K562 (cell line): ENCODE results near the gene PRKCE. TPM values are rescaled to one million over a fixed set of nuclear protein-coding genes. Genes with fewer than 3 reads are reported as not detected.

Experiments used
- ADNP ChIP-seq: fragments of 200-800 bp; sonication (Bioruptor generic); IDR thresholded peaks from 2 replicates; pipeline ENCODE4 v1.6.1; 2016; ENCODE audit warnings: missing genetic modification characterization, missing compliant biosample characterization
- ATF7 ChIP-seq: fragments of 450-650 bp; IDR thresholded peaks from 2 replicates; pipeline ENCODE4 v1.7.1; 2014; ENCODE audit warnings: mild to moderate bottlenecking, moderate library complexity
- C11orf30 ChIP-seq: fragments of 450-650 bp; IDR thresholded peaks from 2 replicates; pipeline ENCODE4 v1.6.1; 2016; ENCODE audit warnings: low read depth, mild to moderate bottlenecking
- CBX1 ChIP-seq: sonication (generic); IDR thresholded peaks from 2 replicates; pipeline ENCODE4 v1.6.1; 2016; ENCODE audit warnings: antibody characterized with exemption, low read depth, mild to moderate bottlenecking
- CREB5 ChIP-seq: fragments of 250-450 bp; sonication (Bioruptor Pico); IDR thresholded peaks from 2 replicates; pipeline ENCODE4 v1.5.0; 2020; ENCODE audit warnings: mild to moderate bottlenecking
- CXXC5 ChIP-seq: fragments of 250-450 bp; sonication (Bioruptor Pico); IDR thresholded peaks from 2 replicates; pipeline ENCODE4 v1.8.0; 2022; ENCODE audit warnings: inconsistent platforms, mild to moderate bottlenecking, moderate library complexity
- DNMT1 ChIP-seq: fragments of 450-650 bp; IDR thresholded peaks from 2 replicates; pipeline ENCODE4 v1.6.1; 2016; ENCODE audit warnings: antibody characterized with exemption, mild to moderate bottlenecking
- E2F3 ChIP-seq: fragments of 250-450 bp; sonication (Bioruptor Pico); IDR thresholded peaks from 2 replicates; pipeline ENCODE4 v1.4.0; 2020; ENCODE audit warnings: mild to moderate bottlenecking
- EP400 ChIP-seq: fragments of 450-650 bp; IDR thresholded peaks from 2 replicates; pipeline ENCODE4 v1.6.1; 2017; ENCODE audit warnings: antibody characterized with exemption, mild to moderate bottlenecking, moderate library complexity
- FOXA3 ChIP-seq, 2 experiments: fragments of 450-650 bp in 1 of 2; sonication (generic) in 1 of 2; formaldehyde crosslinking; IDR thresholded peaks in 1 of 2; conservative IDR thresholded peaks in 1 of 2; 2 replicates each; pipeline versions ENCODE4 v1.4.0 to v1.8.0; 2020 to 2022; ENCODE audit warnings: mild to moderate bottlenecking in 2 of 2, missing genetic modification reagents in 1 of 2
- GTF2E2 ChIP-seq: fragments of 200-800 bp; sonication (Bioruptor generic); IDR thresholded peaks from 2 replicates; pipeline ENCODE4 v1.6.1; 2016; ENCODE audit warnings: missing genetic modification characterization, missing compliant biosample characterization
- HNRNPLL ChIP-seq: fragments of 200-400 bp; formaldehyde crosslinking; IDR thresholded peaks from 2 replicates; pipeline ENCODE4 v1.6.1; 2017; ENCODE audit warnings: low read length, low read depth, mild to moderate bottlenecking; ENCODE audit not compliant: poor library complexity, severe bottlenecking
- ILK ChIP-seq: fragments of 450-650 bp; IDR thresholded peaks from 2 replicates; pipeline ENCODE4 v1.6.1; 2016; ENCODE audit warnings: missing genetic modification characterization, low read depth, mild to moderate bottlenecking, missing compliant biosample characterization, moderate library complexity, borderline replicate concordance
- MAX ChIP-seq: sonication (generic); formaldehyde crosslinking; IDR thresholded peaks from 2 replicates; pipeline ENCODE4 v1.9.0; 2022; ENCODE audit warnings: mild to moderate bottlenecking, missing genetic modification reagents
- MTA2 ChIP-seq: fragments of 450-650 bp; IDR thresholded peaks from 2 replicates; pipeline ENCODE4 v1.6.1; 2016; ENCODE audit warnings: low read depth
- NCOA6 ChIP-seq: fragments of 450-650 bp; IDR thresholded peaks from 2 replicates; pipeline ENCODE4 v1.6.1; 2017; ENCODE audit warnings: mild to moderate bottlenecking
- POLR2AphosphoS2 ChIP-seq: IDR thresholded peaks from 2 replicates; pipeline ENCODE4 v1.6.1; 2012; ENCODE audit warnings: low read length, improper control_type of control experiment
- TBP ChIP-seq: optimal IDR thresholded peaks from 2 replicates; pipeline ENCODE3; 2011; ENCODE audit warnings: low read depth, low read length, improper control_type of control experiment
- VEZF1 ChIP-seq: fragments of 200-800 bp; sonication (Bioruptor generic); IDR thresholded peaks from 2 replicates; pipeline ENCODE4 v1.6.1; 2017; ENCODE audit warnings: missing genetic modification characterization, missing compliant biosample characterization
- ZFPM2 ChIP-seq: fragments of 250-450 bp; sonication (Bioruptor Pico); IDR thresholded peaks from 2 replicates; pipeline ENCODE4 v1.5.1; 2022; ENCODE audit warnings: mild to moderate bottlenecking
- ZKSCAN1 ChIP-seq: fragments of 150-350 bp; IDR thresholded peaks from 2 replicates; pipeline ENCODE4 v1.6.1; 2016; ENCODE audit warnings: low read depth, low read length
- ZNF224 ChIP-seq: sonication (generic); formaldehyde crosslinking; IDR thresholded peaks from 2 replicates; pipeline ENCODE4 v1.8.0; 2022; ENCODE audit warnings: mild to moderate bottlenecking, missing genetic modification reagents
- ZNF232 ChIP-seq: sonication (generic); formaldehyde crosslinking; IDR thresholded peaks from 2 replicates; pipeline ENCODE4 v1.8.0; 2022; ENCODE audit warnings: mild to moderate bottlenecking, missing genetic modification reagents
- ZNF431 ChIP-seq: sonication (generic); formaldehyde crosslinking; IDR thresholded peaks from 2 replicates; pipeline ENCODE4 v1.8.0; 2022; ENCODE audit warnings: mild to moderate bottlenecking, missing genetic modification reagents
- polyA plus RNA-seq, 8 experiments: library from polyadenylated mRNA; depleted of rRNA in 4 of 8; stranded (reverse) in 5 of 8; unstranded in 3 of 8; fragments of >200 nt; fragmentation: Nextera tagmentation in 2 of 8; fragmentation: Illumina TruSeq in 1 of 8; extraction: Ambion mirVana in 2 of 8; extraction: Trizol in 1 of 8; gene quantifications; 2 replicates each; pipeline versions ENCODE4 v1.2.1 to v1.2.3, GENCODE V29; 2011 to 2014; ENCODE audit warnings: inconsistent platforms in 1 of 8, missing spikeins in 1 of 8
- total RNA-seq, 7 experiments: library from RNA; depleted of rRNA in 6 of 7; stranded (reverse); fragments of >200 nt in 6 of 7; fragmentation: Illumina TruSeq in 2 of 7; extraction: Trizol in 2 of 7; gene quantifications; 2 replicates each; pipeline versions ENCODE4 v1.2.1 to v1.2.3, GENCODE V29; 2011 to 2021; ENCODE audit warnings: low replicate concordance in 1 of 7
- TF ChIP-seq, protein P1 (sequence below): sonication (generic); formaldehyde crosslinking; IDR thresholded peaks from 2 replicates; pipeline ENCODE4 v1.8.1; 2023; ENCODE audit warnings: mild to moderate bottlenecking, missing genetic modification reagents, moderate library complexity

The PRKCE gene
- total and polyA plus RNA-seq, 9 of the 15 experiments (the other 6 are each of a cell fraction or from before 2014, with no cell fraction given), result 0.06 to 1.0 (median 0.22) TPM; not detected in 1

DNA sequence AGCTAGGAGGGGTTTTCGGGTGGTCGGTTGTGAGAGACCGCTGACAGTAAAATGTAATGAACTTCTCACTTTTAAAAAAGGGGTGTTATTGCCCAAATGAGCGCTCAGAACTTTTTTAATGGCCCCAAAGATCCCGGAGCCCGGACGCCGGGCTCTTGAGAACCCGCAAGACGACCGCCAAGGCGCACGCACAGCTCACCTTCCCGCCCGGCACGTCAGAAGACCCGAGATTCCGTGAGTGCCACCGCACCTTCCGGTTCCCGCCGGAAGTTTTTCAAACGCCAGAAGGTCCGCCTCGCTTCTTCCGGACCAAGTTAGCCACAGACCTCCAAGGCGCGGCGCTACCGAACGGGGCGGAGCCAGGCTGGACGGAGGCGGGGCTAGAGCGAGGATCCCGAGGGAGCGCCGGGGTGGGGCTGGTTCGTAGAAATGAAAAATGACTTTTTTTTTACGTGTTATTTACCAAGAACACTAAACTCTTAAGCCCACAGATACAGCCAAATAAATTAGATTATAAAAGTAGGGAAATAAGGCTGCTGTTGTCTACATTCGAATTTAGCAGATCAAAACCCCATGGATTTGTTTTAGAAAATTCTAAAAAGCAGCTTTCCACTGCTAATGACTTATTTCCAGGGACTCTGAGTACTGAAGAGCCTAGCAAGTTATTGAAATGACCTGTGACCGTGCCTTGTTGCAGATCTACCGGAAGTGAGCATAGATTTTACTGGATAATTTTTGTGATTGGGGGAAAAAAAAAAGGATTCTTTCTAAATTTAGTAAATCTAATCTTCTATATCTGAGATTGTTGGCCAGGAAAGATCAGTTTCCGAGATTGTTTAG, 40.2 kb upstream of the PRKCE start, which contains the start of gene SRBD1 (continued):
- TF ChIP-seq POLR2AphosphoS2, result no peak; the same call in 1 of the 2 replicates
- TF ChIP-seq ZNF431 (CRISPR knock-in tag), result no peak
- no peak for TF ChIP-seq ILK
- TF ChIP-seq ZNF224 (CRISPR knock-in tag), result no peak
- no peak for TF ChIP-seq MTA2
- TF ChIP-seq FOXA3 (CRISPR knock-in tag; conservative IDR thresholded peaks at IDR 0.05 in 1 of 2, IDR thresholded peaks at IDR 0.05 in 1 of 2), result 0 out of 4 replicates have a peak, but pooled peaks of 1 of the 2 experiments have one; percentile 10
- TF ChIP-seq ATF7, result peak; percentile 44
- peak; percentile 50; the same call in 1 of the 2 replicates for TF ChIP-seq VEZF1 (CRISPR knock-in tag)
- no peak for TF ChIP-seq ZKSCAN1
- TF ChIP-seq MAX (CRISPR knock-in tag), result peak; percentile 50
- peak; percentile 66 for TF ChIP-seq HNRNPLL
- peak; percentile 82; the same call in 1 of the 2 replicates for TF ChIP-seq GTF2E2
- TF ChIP-seq ADNP (tag), result no peak
- TF ChIP-seq, protein P1, sequence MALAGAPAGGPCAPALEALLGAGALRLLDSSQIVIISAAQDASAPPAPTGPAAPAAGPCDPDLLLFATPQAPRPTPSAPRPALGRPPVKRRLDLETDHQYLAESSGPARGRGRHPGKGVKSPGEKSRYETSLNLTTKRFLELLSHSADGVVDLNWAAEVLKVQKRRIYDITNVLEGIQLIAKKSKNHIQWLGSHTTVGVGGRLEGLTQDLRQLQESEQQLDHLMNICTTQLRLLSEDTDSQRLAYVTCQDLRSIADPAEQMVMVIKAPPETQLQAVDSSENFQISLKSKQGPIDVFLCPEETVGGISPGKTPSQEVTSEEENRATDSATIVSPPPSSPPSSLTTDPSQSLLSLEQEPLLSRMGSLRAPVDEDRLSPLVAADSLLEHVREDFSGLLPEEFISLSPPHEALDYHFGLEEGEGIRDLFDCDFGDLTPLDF (CRISPR knock-in tag), result peak; percentile 77; the same call in 1 of the 2 replicates
- peak; percentile 90 for TF ChIP-seq EP400
- no peak for TF ChIP-seq NCOA6
- TF ChIP-seq DNMT1, result no peak
- TF ChIP-seq TBP, result peak; percentile 89
- TF ChIP-seq ZNF232 (CRISPR knock-in tag), result no peak
- no peak for TF ChIP-seq ZFPM2 (CRISPR knock-in tag)
- TF ChIP-seq CREB5, result no peak
- peak; percentile 61; the same call in 1 of the 2 replicates for TF ChIP-seq E2F3
- TF ChIP-seq CXXC5, result peak; percentile 84
- 0 out of 2 replicates have a peak, but pooled peaks have one; percentile 24 for TF ChIP-seq CBX1
- TF ChIP-seq C11orf30, result peak; percentile 53; the same call in 1 of the 2 replicates
